HepG2 (cell line): ENCODE results near the gene CYP4F22. TPM values are rescaled to one million over a fixed set of nuclear protein-coding genes. Genes with fewer than 3 reads are reported as not detected.

ENCODE experiments used
- ARID4A ChIP-seq: sonication (generic); formaldehyde crosslinking; IDR thresholded peaks from 2 replicates; pipeline ENCODE4 v1.5.0; 2020; ENCODE audit warnings: mild to moderate bottlenecking, missing genetic modification reagents, borderline replicate concordance
- FOXA3 ChIP-seq: IDR thresholded peaks from 2 replicates; pipeline ENCODE4 v1.6.1; 2016; ENCODE audit warnings: missing genetic modification reagents, missing compliant biosample characterization
- HNRNPLL ChIP-seq: fragments of 200-400 bp; formaldehyde crosslinking; IDR thresholded peaks from 2 replicates; pipeline ENCODE4 v1.6.1; 2017; ENCODE audit warnings: mild to moderate bottlenecking, low read depth, low read length; ENCODE audit not compliant: poor library complexity, severe bottlenecking
- JARID2 ChIP-seq: sonication (generic); formaldehyde crosslinking; IDR thresholded peaks from 2 replicates; pipeline ENCODE4 v1.8.1; 2023; ENCODE audit warnings: missing genetic modification reagents, inconsistent platforms; ENCODE audit not compliant: insufficient replicate concordance
- LRRFIP1 ChIP-seq: sonication (generic); formaldehyde crosslinking; conservative IDR thresholded peaks from 2 replicates; pipeline ENCODE4 v1.4.0; 2020; ENCODE audit warnings: missing genetic modification reagents
- MIXL1 ChIP-seq: IDR thresholded peaks from 2 replicates; pipeline ENCODE4 v1.6.1; 2016
- NFAT5 ChIP-seq: sonication (generic); formaldehyde crosslinking; IDR thresholded peaks from 2 replicates; pipeline ENCODE4 v1.4.0; 2020; ENCODE audit warnings: missing genetic modification reagents
- PHF5A ChIP-seq: IDR thresholded peaks from one replicate; pipeline ENCODE4 v1.6.1; 2018; ENCODE audit warnings: low read depth, missing genetic modification reagents; ENCODE audit not compliant: unreplicated experiment
- PREB ChIP-seq: sonication (generic); formaldehyde crosslinking; IDR thresholded peaks from 2 replicates; pipeline ENCODE4 v1.4.0; 2020; ENCODE audit warnings: missing genetic modification reagents
- TOPORS ChIP-seq: sonication (generic); formaldehyde crosslinking; IDR thresholded peaks from 2 replicates; pipeline ENCODE4 v1.8.0; 2023; ENCODE audit warnings: mild to moderate bottlenecking, missing genetic modification reagents
- ZNF260 ChIP-seq: sonication (generic); formaldehyde crosslinking; IDR thresholded peaks from 2 replicates; pipeline ENCODE4 v1.4.0; 2020; ENCODE audit warnings: missing genetic modification reagents, low read depth, mild to moderate bottlenecking, borderline replicate concordance
- ZNF296 ChIP-seq: sonication (generic); formaldehyde crosslinking; conservative IDR thresholded peaks from 2 replicates; pipeline ENCODE4 v1.5.0; 2020; ENCODE audit warnings: mild to moderate bottlenecking, missing genetic modification reagents
- ZNF570 ChIP-seq: sonication (generic); formaldehyde crosslinking; IDR thresholded peaks from 2 replicates; pipeline ENCODE4 v1.4.0; 2020; ENCODE audit warnings: mild to moderate bottlenecking, missing genetic modification reagents, borderline replicate concordance
- polyA plus RNA-seq, 8 experiments: library from polyadenylated mRNA; depleted of rRNA in 3 of 8; stranded (reverse) in 7 of 8; unstranded in 1 of 8; fragments of >200 nt; fragmentation: Illumina TruSeq in 4 of 8; extraction: Trizol in 4 of 8; gene quantifications; 2 replicates each; pipeline versions ENCODE4 v1.2.1 to v1.2.3, GENCODE V29; 2011 to 2016; ENCODE audit warnings: low read depth in 4 of 8, missing spikeins in 1 of 8, mixed read lengths in 1 of 8; ENCODE audit not compliant: insufficient read depth in 1 of 8
- total RNA-seq, 5 experiments: library from RNA; depleted of rRNA; stranded (reverse); fragments of >200 nt; fragmentation: Illumina TruSeq; extraction: Trizol; gene quantifications; 2 replicates each; pipeline ENCODE4 v1.2.3, GENCODE V29; 2016; ENCODE audit warnings: low read depth in 1 of 5
- TF ChIP-seq, protein P1 (sequence below): sonication (generic); formaldehyde crosslinking; IDR thresholded peaks from 2 replicates; pipeline ENCODE4 v1.4.0; 2020; ENCODE audit warnings: missing genetic modification reagents

Gene CYP4F22
- total and polyA plus RNA-seq, 2 of the 13 experiments (the other 11 are each of a cell fraction or from before 2014, with no cell fraction given), result 0.05 TPM; not detected in 1

DNA sequence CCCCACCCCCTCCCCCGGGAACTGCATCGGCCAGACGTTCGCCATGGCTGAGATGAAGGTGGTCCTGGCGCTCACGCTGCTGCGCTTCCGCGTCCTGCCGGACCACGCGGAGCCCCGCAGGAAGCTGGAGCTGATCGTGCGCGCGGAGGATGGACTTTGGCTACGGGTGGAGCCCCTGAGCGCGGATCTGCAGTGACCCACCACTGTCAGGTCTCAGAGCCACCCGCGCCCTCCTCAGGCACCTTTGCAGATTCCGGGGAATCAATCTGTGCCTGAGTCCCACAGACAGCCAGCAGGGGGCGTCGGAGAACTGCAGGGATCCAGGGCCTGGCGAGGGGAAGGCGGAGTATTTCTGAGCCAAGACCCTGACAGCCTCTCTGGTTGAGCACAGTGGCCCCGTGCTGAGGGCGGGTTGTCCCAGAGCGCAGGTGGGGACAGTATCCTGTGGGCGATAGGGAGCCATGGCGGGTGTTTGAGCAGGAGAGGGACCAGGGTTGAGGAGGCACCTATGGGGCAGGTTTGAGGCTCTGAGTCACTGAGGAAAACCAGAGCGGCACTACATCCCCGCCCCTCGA is 76.3 kb downstream of the CYP4F22 start (continued):
- TF ChIP-seq ARID4A (CRISPR knock-in tag), result peak; percentile 25; the same call in 1 of the 2 replicates
- TF ChIP-seq JARID2 (CRISPR knock-in tag), result no peak
- TF ChIP-seq FOXA3 (CRISPR knock-in tag), result no peak
- TF ChIP-seq LRRFIP1, result no peak
- no peak for TF ChIP-seq ZNF296 (CRISPR knock-in tag)
- TF ChIP-seq PREB (CRISPR knock-in tag), result no peak
- TF ChIP-seq ZNF570, result no peak
- TF ChIP-seq, protein P1, sequence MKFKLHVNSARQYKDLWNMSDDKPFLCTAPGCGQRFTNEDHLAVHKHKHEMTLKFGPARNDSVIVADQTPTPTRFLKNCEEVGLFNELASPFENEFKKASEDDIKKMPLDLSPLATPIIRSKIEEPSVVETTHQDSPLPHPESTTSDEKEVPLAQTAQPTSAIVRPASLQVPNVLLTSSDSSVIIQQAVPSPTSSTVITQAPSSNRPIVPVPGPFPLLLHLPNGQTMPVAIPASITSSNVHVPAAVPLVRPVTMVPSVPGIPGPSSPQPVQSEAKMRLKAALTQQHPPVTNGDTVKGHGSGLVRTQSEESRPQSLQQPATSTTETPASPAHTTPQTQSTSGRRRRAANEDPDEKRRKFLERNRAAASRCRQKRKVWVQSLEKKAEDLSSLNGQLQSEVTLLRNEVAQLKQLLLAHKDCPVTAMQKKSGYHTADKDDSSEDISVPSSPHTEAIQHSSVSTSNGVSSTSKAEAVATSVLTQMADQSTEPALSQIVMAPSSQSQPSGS, result no peak
- no peak for TF ChIP-seq NFAT5 (CRISPR knock-in tag)
- no peak for TF ChIP-seq ZNF260 (CRISPR knock-in tag)
- TF ChIP-seq TOPORS (CRISPR knock-in tag), result no peak
- no peak for TF ChIP-seq PHF5A (CRISPR knock-in tag)
- 0 out of 2 replicates have a peak, but pooled peaks have one; percentile 15 for TF ChIP-seq MIXL1
- peak; percentile 46 for TF ChIP-seq HNRNPLL
